Transverse colon (tissue), 4 donors: ENCODE measurements around the gene INPP5B. TPM values are rescaled to one million over a fixed set of nuclear protein-coding genes. Genes with fewer than 3 reads are reported as not detected.

ENCODE experiments used
- DNase-seq: peaks from one replicate; pipeline ENCODE4 v3.0.0-alpha.2; 2019
- H3K27ac ChIP-seq, 4 donors: fragments of 200-600 bp; sonication (generic); 2 replicates each; pipeline ENCODE4 v1.5.1; 2016 to 2018; ENCODE audit warnings: inconsistent platforms in 4 of 4
- H3K27me3 ChIP-seq: fragments of 200-600 bp; sonication (generic); 2 replicates; pipeline ENCODE4 v1.5.1; 2017; ENCODE audit warnings: inconsistent platforms
- H3K36me3 ChIP-seq, 4 donors: fragments of 200-600 bp; sonication (generic); 2 replicates each; pipeline ENCODE4 v1.5.1; 2017 to 2019; ENCODE audit warnings: inconsistent platforms in 4 of 4
- H3K4me1 ChIP-seq, 4 donors: fragments of 200-600 bp; sonication (generic); 2 replicates each; pipeline ENCODE4 v1.5.1; 2017 to 2020; ENCODE audit warnings: inconsistent platforms in 4 of 4
- H3K4me3 ChIP-seq, 4 donors: fragments of 200-600 bp; sonication (generic); 1 replicate in 1 of 4; 2 replicates in 3 of 4; pipeline versions ENCODE4 v1.5.1 to v1.6.1; 2017 to 2019; ENCODE audit warnings: inconsistent platforms in 4 of 4
- H3K9me3 ChIP-seq, 2 donors: fragments of 200-600 bp; sonication (generic); 2 replicates each; pipeline ENCODE4 v1.5.1; 2017 to 2019; ENCODE audit warnings: inconsistent platforms in 2 of 2
- CTCF ChIP-seq, 5 experiments: fragments of 200-600 bp in 3 of 5; fragments of 450-650 bp in 2 of 5; sonication (generic) in 3 of 5; IDR thresholded peaks; 1 replicate in 2 of 5; 2 replicates in 3 of 5; pipeline ENCODE4 v1.5.1; 2016 to 2017; ENCODE audit warnings: antibody characterized with exemption in 5 of 5, inconsistent platforms in 3 of 5, mild to moderate bottlenecking in 2 of 5, moderate library complexity in 1 of 5
- EP300 ChIP-seq: sonication (generic); formaldehyde crosslinking; IDR thresholded peaks from one replicate; pipeline ENCODE4 v1.6.1; 2017; ENCODE audit warnings: antibody characterized with exemption, low read depth
- POLR2A ChIP-seq: fragments of 450-650 bp; IDR thresholded peaks from one replicate; pipeline ENCODE4 v1.6.1; 2016; ENCODE audit warnings: antibody characterized with exemption, mild to moderate bottlenecking, moderate library complexity
- POLR2AphosphoS5 ChIP-seq, 3 donors: sonication (generic); formaldehyde crosslinking; IDR thresholded peaks; one replicate each; pipeline ENCODE4 v1.6.1; 2016; ENCODE audit warnings: antibody characterized with exemption in 3 of 3
- WGBS, 2 donors: methylation state at CpG; one replicate each; pipeline ENCODE4 v1.1.5; 2018; ENCODE audit warnings: low coverage in 1 of 2; 5-methylcytosine and 5-hydroxymethylcytosine counted together
- in situ Hi-C, 4 donors: fragments of 200-750 bp; cut with MboI; loops; one replicate each; pipeline versions ENCODE4 v1.15.0 to v1.15.1; 2017; ENCODE audit warnings: low sequenced_read_pairs in 3 of 4, low pct_ligation_motif_present in 1 of 4, low pct_unique_long_range_greater_than_20kb in 1 of 4
- intact Hi-C: fragments of 100-400 bp; cut with DNase I; formaldehyde crosslinking; loops from one replicate; pipeline ENCODE4 v1.15.1; 2023; ENCODE audit warnings: low total_unique reads
- total RNA-seq, 4 donors: library from RNA; depleted of rRNA; stranded (reverse); fragments of >200 nt; gene quantifications; one replicate each; pipeline ENCODE4 v1.1.0, GENCODE V29; 2016

The INPP5B gene
- total RNA-seq, 4 donors from 2014 or later, result 32.6 to 43.6 (median 39.1) TPM

GRCh38 chr1:37931361-37932158, 15.3 kb downstream of the INPP5B start:
- 1% methylated on average over 62 of the region's 68 CpGs; no CpG with 5 or more reads in 1 of the 2 donors for whole genome bisulfite sequencing, 2 donors
- no peaks in the 10 kb centered on the region for H3K9me3 ChIP-seq
- H3K4me1 ChIP-seq, result peaks cover 8 to 24% (median 15%) of the 10 kb centered on the region in 4 donors
- TF ChIP-seq EP300, result no peak
- TF ChIP-seq CTCF (IDR thresholded peaks at IDR 0.05), result no peak
- peak in 1 of 3 donors; percentile 48 for TF ChIP-seq POLR2AphosphoS5 (IDR thresholded peaks at IDR 0.05)
- peak; percentile 50 for TF ChIP-seq POLR2A
- H3K4me3 ChIP-seq, result peak overlapping the region; percentile 52 to 97 (median 76)
- H3K27me3 ChIP-seq, result no peaks in the 10 kb centered on the region
- peak overlapping the region; percentile 70 to 85 (median 73) for H3K27ac ChIP-seq
- DNase-seq, result peak; percentile 98
- in situ Hi-C loops, result no loop called here
- peaks cover 0 to 3% (median 0%) of the 10 kb centered on the region in 4 donors for H3K36me3 ChIP-seq
- intact Hi-C loops, result loop anchor here (5.0 kb wide), 1 partner anchor 1791 kb away; no protein-coding TSS in a partner anchor

- intact Hi-C loops, result loop anchor here (5.0 kb wide), 1 partner anchor 1791 kb away; no protein-coding TSS in a partner anchor
- Histone ChIP-seq H3K4me3 (peak overlapping the region; percentile 52 to 97 (median 76)), H3K27ac (peak overlapping the region; percentile 70 to 85 (median 73)), H3K4me1 (peaks cover 8 to 29% (median 15%) of the 10 kb centered on the region in 4 donors), H3K27me3 (no peaks in the 10 kb centered on the region), H3K36me3 (no peaks in the 10 kb centered on the region), H3K9me3 (no peaks in the 10 kb centered on the region)
- DNase-seq, result peak; percentile 31
- in situ Hi-C loops, result no loop called here
- TF ChIP-seq CTCF (IDR thresholded peaks at IDR 0.05) (no peak), POLR2AphosphoS5 (IDR thresholded peaks at IDR 0.05) (no peak), POLR2A (no peak), EP300 (no peak)
- 15% methylated on average over 6 of the region's 6 CpGs; no CpG with 5 or more reads in 1 of the 2 donors for WGBS, 2 donors
Observed at GRCh38 chr1:37931102-37931360, 15.8 kb downstream of the INPP5B start.

- Histone ChIP-seq H3K27ac (peak overlapping the region; percentile 70 to 85 (median 73)), H3K4me3 (peak overlapping the region in 3 of 4 donors; percentile 52 to 84 (median 69)), H3K36me3 (no peaks in the 10 kb centered on the region), H3K9me3 (no peaks in the 10 kb centered on the region), H3K27me3 (no peaks in the 10 kb centered on the region), H3K4me1 (peaks cover 9 to 35% (median 17%) of the 10 kb centered on the region in 4 donors)
- intact Hi-C loops, result loop anchor here (5.0 kb wide), 1 partner anchor 1792 kb away; no protein-coding TSS in a partner anchor
- in situ Hi-C loops, result no loop called here
- WGBS, 2 donors, result 52 to 89% methylated on average over 3 to 13 of the region's 13 CpGs
- no peak for DNase-seq
- TF ChIP-seq POLR2A (no peak), POLR2AphosphoS5 (IDR thresholded peaks at IDR 0.05) (no peak), CTCF (IDR thresholded peaks at IDR 0.05) (no peak), EP300 (no peak)
Observed at GRCh38 chr1:37930246-37931101, 16.4 kb downstream of the INPP5B start.
